H1 (cell line): ENCODE measurements around the gene KISS1R. TPM values are rescaled to one million over a fixed set of nuclear protein-coding genes. Genes with fewer than 3 reads are reported as not detected.

Source experiments
- BACH1 ChIP-seq: IDR thresholded peaks from 2 replicates; pipeline ENCODE4 v1.6.1; 2012; ENCODE audit warnings: low read length, improper control_type of control experiment
- CREB1 ChIP-seq: IDR thresholded peaks from 2 replicates; pipeline ENCODE4 v1.6.1; 2012; ENCODE audit warnings: inconsistent platforms
- MAX ChIP-seq: IDR thresholded peaks from 2 replicates; pipeline ENCODE4 v1.6.1; 2012; ENCODE audit warnings: inconsistent platforms
- POLR2AphosphoS5 ChIP-seq: IDR thresholded peaks from 2 replicates; pipeline ENCODE4 v1.6.1; 2011; ENCODE audit warnings: low read depth, low read length
- RXRA ChIP-seq: IDR thresholded peaks from 2 replicates; pipeline ENCODE4 v1.6.1; 2011; ENCODE audit warnings: low read depth, mild to moderate bottlenecking, low read length, moderate library complexity; ENCODE audit not compliant: insufficient read depth
- SIX5 ChIP-seq: IDR thresholded peaks from 2 replicates; pipeline ENCODE4 v1.6.1; 2011; ENCODE audit warnings: mild to moderate bottlenecking, low read depth, low read length
- SP4 ChIP-seq: IDR thresholded peaks from 2 replicates; pipeline ENCODE4 v1.6.1; 2012; ENCODE audit warnings: low read length, inconsistent platforms
- TAF7 ChIP-seq: optimal IDR thresholded peaks from 2 replicates; pipeline ENCODE3; 2011; ENCODE audit warnings: low read depth, mild to moderate bottlenecking, inconsistent platforms, low read length, moderate library complexity, borderline replicate concordance
- polyA plus RNA-seq, 7 experiments: library from polyadenylated mRNA; depleted of rRNA in 3 of 7; stranded (reverse) in 5 of 7; unstranded in 2 of 7; fragments of >200 nt in 5 of 7; fragments of 200-250 nt in 2 of 7; gene quantifications; 1 replicate in 5 of 7; 2 replicates in 1 of 7; 4 replicates in 1 of 7; pipeline versions ENCODE4 v1.2.1 to v1.2.3, GENCODE V29; 2011 to 2013; ENCODE audit warnings: missing spikeins in 2 of 7, mixed read lengths in 2 of 7
- total RNA-seq: library from RNA; stranded (reverse); fragmentation: NEBNext Ultra II Directional; extraction: Animal tissue kit (Norgen Biotek cat#: 25700); gene quantifications from 2 replicates; pipeline ENCODE4 v1.2.1, GENCODE V29; 2021

Gene KISS1R
- total and polyA plus RNA-seq, 2 of the 8 experiments (the other 6 are each of a cell fraction or from before 2014, with no cell fraction given), result 2.3 to 2.7 TPM

GRCh38 chr19:884420-885211, 32.5 kb upstream of the KISS1R start (continued):
- TF ChIP-seq MAX (no peak), POLR2AphosphoS5 (no peak), CREB1 (no peak), SP4 (no peak), BACH1 (no peak), RXRA (no peak), TAF7 (no peak), SIX5 (no peak)
